Fibroblast of skin of right biceps (primary cell): ENCODE measurements around the gene ECT2L.

ENCODE experiments used
- DNase-seq: peaks from one replicate; pipeline ENCODE4 v3.0.0-alpha.2; 2013

Gene ECT2L, protein sequence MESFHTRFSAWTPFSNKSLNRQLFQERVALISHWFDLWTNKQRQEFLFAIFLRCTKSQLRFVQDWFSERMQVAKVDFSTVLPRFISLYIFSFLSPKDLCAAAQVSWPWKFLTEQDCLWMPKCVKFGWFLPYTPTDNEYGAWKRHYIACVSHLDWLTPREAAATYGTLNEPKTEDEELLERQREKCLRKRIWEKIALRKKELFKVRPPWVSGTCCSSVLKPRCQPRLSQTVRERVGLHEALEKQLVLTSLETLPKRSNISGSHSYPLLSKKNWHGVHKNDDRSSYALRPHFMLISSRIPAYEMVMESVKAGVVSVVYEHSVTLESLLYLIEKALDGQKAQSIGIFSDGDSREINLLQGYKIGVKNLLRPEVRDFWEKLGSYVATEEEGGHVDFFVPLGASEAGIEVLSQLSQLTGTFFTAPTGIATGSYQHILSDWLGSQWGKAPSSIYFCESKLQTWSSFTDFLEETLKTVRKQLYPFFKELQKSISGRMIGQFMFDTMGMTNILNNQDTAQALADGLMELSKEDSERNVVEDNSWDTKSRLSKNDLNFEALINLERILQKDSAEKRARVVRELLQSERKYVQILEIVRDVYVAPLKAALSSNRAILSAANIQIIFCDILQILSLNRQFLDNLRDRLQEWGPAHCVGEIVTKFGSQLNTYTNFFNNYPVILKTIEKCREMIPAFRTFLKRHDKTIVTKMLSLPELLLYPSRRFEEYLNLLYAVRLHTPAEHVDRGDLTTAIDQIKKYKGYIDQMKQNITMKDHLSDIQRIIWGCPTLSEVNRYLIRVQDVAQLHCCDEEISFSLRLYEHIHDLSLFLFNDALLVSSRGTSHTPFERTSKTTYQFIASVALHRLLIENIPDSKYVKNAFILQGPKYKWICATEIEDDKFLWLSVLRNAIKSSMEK

DNA sequence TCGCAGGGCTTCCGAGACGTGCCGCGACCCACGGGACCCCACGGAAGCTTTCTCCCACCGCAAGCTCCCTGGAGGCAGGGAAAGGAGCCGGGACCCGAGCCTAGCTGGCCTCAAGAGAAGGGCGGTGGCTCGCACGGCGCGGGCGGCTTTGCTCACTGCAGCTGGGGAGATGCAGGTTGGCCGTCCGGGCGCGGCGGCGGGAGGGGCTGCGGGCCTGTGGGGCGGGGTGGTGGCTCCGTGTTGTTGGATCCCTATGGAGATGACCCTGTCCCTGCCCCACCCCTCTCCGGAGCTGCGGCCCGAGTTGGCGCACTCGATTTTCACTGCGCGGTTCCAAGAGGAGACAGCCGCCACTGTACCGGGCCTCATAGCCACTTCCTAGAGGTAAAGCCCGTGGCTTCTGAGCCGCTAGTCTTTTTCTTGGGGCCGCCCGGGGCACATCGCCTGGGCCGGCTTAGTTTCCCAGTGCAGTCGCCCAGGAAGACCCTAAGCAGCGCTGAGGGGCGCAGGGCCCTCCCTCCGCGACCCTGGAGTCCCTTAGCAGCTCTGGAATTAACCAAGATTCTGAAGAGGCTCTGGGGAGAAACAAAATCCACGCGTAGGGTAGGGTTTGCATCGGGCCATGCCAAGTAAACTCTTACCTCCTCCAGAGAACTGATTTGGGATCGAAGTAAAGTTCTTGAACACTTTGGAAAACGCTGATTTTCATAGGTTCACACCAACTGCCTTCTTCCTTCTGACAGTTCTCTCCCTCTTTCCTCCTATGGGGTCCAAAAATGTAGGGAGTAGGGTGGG is at the start of gene ECT2L:
Gene ECT2L, plus strand, starts transcription at position 279 of the 795 bp plus-strand sequence. CDS start 17,188 bp downstream, outside the sequence.
- peak; percentile 38 for DNase-seq

DNA sequence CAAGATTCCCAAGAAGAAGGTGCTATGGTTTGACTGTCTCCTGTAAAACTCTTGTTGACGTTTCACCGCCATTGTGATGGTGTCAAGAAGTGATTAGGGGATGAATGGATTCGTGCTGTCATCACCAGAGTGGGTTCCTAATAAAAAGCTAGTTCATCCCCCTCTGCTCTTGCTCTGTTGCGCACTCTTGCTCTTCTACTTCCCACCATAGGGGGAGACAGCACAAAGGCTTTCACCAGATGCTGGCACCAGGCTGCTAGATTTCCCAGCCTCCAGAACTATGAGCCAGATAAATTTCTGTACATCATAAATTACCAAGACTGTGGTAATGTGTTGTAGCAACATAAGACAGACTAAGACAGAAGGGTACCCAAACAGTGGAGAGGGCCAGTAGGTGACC is 43.9 kb upstream of the ECT2L start:
- no peak for DNase-seq

DNA sequence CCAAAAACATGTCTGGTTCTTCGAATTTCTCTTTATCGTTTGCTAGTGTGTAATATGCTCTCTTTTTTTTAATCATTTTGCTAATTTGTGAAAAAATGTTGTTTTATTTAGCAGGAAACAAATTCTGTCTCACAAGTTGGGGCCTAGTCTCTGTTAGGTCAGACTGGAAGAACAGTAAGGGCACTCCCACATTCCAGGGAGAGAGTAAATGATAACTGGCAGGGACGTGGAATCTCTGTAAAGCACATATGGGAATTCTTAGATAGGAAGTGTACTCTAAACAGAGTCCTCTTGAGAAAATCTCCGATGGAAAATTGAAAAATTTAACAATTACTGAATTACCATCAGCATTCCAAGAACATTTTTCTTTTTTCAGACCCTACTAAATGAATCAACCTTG is 38.8 kb upstream of the ECT2L start:
- DNase-seq = peak; percentile 22

DNA sequence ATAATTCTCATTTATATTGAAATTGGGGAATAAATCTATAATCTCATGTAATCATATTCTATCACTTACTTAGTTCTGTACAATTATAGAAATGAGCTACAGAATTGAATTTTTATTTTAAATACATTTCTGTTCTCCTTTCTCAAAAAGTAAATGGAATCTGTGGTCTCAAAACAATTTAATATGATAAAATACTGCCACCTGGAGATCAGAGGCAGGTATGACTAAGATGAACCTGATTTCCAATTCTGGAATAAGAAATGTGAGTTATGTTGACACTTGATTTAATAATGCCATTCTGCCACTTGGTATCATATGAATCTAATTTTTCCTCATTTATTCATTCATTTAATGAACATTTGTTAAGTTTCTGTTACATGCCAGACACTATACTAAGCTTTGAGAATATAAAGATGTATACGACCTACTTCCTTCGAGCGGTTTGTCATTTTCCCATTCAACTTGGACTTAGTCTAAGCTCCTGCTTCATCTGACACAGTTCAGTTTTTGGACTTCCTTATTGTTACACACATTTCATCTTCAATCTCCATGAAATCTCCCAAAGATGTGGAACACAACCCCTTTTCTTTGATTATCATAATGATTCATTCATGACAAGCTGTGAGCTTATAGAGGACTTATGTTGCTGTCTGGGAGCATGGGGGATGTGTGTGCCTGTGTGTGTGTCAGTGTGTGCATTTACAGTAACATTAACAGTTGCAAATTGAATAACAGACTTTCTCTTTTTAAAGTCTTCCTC is 29.8 kb upstream of the ECT2L start:
- DNase-seq = peak; percentile 28

DNA sequence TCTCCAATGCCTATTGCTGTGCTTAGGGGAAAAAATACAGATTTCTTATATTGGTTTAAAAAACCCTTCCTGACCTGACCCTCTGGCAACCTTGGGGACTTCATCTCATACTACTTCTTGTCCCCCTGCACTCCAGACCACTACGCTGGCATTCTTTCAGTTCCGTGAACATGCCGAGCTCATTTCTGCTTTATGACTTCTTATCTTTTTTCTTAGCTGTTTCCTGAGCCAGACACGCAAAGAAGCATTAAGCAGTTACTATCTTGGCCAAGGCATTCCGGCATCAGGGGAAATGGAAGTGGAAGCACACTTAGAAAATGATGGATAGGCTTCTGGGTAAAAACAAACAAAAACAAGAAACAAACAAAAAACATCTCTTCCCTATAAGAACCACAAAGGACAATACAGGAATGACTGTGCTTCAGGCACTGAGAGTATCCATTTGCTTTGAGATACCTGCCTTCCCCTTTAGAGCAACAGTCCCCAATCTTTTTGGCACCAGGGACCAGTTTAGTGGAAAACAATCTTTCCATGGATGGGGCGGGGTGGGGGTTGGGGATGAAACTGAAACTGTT is 26.7 kb upstream of the ECT2L start:
- DNase-seq = no peak

DNA sequence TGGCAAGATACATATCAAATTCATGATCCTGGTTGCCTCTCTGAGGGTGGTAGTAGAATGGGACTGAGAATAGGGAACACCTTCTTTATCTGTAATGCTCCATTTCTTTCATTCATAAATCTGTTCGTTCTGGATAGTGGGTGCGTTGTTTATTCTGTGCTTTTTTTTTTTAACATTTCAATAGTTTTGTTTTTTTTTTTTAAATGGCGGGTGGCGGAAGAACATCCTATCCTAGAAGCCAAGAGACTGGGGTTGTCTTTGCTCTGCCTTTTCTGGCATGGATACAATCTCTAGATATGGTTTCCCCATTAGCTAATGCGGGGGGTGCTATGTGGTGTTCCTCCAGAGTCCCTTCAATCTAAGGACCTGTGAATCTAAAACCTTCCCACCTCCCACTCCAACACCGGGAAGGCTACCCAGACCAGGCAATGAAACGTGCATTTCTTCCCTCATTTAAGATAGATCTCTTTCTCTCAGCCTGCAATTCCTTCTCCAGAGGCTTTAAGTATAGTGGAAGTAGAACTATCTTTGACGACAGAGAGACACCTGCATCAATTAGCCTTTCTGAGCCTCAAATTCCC is 23.2 kb upstream of the ECT2L start:
- DNase-seq = no peak

DNA sequence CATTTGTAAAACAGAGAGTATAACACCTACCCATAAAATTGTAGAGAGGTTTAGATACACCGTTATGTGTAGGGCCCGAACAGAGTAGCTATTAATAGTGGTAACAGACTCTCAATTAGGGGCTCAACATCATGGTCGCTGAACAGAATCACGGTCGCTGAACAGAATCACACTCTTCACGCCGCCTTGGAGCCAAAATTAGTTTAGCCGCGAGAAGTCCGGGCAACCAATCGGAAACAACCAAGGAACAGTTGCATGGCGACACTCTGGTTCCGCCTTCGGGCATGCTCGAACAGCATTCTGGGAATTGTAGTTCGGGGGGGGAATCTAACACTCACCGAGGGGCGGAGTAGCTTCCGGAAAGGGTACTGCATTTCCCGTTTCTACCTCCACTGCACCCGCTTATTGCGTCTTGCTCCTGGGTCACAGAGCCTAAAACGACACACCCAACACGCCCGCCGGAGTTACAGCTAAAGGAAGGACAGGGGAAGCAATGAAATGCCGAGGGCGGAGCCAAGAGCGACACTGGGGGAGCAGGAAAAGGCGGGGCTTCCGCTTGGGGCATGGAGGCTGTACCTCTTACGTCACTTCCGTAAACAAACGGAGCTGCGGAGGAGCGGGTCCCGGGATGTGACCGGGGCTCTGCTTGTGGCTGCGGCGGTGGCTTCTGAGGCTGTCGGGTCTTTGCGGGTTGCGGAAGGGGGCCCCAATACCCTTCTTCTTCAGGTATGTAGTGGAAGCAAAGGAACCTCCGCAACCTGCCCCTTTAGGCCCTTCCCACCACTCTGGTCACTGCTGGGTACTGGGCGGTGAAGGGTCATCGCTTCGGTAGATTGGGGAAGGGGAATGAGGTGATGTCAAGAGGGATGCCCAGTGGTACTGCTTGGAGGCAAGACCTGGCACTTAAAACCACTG is 22.5 kb upstream of the ECT2L start, which contains the start of gene CCDC28A:
Gene CCDC28A, plus strand, starts transcription at position 593 of the 915 bp plus-strand sequence. CDS start 2,352 bp downstream, outside the sequence.
- peak; percentile 96 for DNase-seq

DNA sequence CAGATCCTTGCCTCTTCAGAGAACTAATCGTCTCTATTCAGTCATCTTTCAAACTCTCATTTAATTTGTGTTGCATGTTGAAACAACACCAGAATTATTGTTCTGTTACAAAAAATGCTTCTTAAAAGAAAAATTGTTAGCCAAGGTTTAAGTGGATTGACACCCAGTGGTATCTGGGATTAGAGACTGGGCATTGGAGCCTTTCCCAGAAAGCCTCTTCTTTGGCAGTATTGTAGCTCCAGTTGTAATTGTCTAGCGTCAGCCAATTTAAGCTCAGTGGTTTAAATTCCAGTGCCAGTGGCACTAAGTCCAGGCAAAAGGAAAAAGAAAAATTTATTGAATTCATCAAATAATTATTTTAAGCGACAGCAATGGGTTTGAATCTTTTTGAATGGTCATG is 21.5 kb upstream of the ECT2L start:
- DNase-seq = no peak

DNA sequence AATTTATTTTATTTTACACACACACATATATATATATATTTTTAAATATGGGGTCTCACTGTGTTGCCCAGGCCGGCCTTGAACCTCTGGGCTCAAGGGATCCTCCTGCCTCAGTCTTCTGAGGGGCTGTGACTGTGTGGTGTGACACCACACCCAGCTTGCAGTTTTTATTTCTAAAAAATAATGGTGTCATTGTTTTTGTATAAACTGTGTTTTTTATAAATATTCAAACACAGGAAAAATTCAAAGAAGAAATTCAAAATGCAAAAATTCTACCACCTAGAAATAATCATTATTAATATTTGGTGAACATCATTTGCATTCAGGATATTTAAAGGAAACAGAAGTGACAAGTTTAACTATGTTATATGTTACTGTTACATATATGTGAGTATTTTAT is 19.2 kb upstream of the ECT2L start:
- DNase-seq = no peak

DNA sequence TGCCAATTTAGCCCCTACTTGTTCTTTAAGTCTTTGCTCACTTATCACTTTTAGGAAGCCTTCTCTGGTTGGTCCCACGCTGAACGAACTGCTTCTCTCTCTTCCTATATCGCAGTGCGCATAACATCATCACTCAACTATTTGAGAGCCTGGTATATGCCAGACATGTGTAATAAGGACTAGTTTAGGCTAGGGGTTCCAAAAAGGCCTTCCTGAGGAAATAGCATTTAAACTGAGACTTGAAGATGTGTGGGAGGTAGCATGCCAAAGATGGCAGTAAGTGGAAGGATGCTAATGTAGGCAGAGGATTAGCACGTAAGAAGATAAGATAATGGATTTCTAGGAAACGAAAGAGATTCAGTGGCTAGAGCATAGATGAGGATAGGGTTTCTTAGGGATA is 17.6 kb upstream of the ECT2L start:
- no peak for DNase-seq

DNA sequence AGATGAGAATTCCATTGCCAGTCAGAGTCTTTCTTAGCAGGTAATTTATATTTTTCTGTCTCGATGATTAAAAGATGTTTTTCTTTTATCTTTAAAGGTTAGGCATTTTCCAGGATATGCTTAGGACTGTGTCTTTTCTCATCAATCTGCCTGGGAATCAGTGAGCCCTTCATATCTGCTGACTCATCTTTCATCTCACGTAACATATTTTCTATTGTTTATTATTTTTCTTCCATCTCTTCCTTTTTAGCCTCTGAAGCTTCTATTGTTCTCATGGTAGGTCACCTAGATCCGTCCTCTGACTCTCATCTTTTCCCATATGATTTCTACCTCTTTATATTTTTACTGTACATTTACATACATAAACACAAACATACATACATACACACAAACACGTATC is 13.6 kb upstream of the ECT2L start:
- no peak for DNase-seq

DNA sequence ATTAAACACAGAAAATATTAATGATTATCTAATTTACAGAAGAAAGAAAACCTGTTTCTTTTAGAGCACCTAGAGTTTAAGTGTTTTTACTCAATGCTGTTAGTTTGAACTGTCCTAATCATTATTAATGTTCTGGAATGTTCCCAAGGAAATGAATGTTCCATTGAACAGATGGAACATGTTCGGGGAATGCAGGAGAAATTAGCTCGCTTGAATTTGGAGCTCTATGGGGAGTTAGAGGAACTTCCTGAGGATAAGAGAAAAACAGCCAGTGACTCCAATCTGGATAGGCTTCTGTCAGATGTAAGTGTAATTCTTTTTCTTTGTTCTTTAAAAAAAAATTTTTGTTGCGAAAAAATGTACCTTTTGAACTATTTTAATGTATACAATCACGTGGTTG is 10.8 kb upstream of the ECT2L start:
- DNase-seq = no peak

DNA sequence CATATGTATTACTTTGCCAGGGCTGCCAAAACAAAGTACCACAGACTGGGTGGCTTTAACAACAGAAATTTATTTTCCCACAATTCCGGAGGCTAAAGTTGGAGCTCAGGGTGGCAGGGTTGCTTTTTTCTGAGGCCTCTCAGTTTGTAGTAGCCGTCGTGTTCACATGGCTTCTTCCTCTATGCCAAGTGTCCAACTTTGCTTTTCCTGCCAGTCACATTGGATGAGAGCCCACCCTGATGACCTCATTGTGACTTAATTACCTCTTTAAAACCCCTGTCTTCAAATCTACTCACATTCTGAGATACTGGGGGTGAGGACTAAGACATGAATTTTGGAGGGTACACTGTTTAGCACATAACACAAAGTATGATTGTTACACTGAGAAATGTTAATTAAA is 9.9 kb upstream of the ECT2L start:
- no peak for DNase-seq

DNA sequence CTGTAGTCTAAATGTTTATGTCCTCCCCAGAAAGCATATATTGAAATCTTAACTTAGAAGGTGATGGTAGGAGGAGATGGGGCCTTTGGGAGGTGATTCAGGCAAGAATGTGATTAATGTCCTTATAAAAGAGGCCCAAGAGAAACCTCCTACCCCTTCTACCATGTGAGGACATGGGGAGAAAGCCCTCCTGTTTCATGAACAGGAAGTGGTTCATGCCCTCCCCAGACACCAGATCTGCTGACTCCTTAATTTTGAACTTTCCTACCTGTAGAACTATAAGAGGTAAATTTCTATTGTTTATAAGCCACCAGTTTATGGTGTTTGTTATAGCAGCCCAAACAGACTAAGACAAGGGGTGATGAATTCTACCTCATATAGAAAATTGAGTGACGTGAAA is 8.7 kb upstream of the ECT2L start:
- DNase-seq = no peak

DNA sequence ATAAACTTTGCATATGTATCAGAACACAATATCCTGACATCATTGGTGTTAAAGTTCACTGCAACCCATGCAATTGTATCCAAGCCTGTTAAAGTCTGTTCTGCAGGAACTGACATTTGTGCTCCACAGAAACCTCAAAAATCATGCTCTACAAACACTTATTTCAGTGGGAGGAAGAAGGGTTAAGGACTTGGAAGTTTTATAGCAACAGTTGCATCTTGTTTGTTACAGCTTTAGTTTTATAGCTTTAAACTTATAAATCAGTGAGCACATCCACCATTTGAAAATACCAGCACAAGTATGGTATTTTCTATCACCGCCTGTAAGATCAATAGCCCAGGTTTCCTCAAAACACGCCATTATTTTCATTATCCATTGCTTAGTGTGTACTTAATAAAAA is 884 bp downstream of the ECT2L start:
- no peak for DNase-seq

DNA sequence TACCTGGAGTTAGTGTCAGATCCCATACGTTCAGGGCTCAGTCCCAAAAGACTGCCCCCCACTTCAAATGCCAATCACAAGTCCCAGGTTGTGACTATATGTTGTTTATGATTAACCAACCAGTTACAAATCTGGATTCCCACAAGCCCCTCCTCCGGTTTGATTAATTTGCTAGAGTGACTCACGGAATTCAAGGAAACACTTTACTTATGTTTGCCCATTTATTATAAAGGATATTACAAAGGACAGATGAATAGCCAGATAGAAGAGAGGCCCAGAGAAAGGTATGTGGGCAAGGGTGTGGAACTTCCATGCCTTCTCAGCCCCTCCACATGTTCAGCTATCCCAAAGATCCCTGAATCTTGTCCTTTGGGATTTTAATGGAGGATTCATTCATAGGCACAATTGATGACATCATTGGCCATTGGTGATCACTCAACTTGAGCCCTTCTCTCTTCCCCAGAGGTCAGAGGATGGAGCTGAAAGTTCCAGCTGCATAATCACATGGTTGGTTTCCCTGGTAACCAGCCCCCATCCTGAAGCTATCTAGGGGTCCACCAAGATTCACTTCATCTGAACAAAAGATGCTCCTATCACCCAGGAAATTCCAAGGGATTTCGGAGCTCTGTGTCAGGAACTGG is 2.0 kb downstream of the ECT2L start:
- DNase-seq = no peak

DNA sequence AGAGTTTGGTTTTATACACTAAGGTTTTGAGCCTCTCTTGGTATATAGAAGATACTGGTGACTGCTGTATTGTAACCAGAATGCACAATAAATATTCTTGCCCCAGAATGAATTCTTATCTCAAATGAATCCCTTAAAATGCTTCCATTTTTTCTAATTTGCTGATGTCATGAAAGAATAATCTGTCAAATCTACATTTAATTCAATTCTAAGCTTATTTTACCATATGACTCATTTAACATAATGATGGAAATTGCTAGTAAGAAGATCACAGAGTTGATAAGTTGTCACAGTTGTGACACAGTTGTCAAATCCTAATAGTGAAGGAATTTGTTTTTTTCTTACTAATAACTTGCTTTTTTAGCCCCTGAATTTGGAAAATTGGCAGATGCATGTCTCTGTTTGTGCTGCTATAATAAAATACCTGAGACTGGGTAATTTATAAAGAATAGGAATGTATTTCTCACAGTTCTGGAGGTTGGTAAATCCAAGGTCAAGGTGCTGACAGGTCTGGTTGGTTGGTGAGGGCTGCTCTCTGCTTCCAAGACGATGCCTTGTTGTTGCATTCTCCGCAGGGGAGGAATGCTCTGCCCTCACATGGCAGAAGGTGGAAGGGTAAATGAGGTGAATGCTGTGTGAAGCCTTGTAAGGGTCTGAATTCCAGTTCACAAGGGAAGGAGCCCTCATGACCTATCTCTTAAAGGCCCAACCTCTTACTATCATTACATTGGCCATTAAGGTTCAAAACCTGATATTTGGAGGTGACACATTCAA is 4.7 kb downstream of the ECT2L start:
- DNase-seq = peak; percentile 24

DNA sequence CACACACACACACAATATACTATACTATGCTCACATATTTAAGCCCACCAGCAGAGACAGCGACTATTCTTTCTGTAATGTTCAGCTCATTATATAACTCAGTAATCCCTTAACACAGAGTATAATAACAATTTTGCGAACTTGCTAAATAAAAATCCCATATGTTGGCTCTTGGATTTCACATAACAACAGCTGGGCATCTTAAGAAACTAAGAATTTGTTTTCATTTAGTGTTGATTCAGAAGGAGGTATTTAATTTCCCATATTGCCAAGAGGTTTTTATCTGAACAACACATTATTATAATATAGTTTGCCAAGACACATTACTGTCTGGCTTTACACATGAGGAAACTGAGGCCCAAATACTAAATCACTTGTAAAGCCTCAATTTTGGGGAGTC is 7.4 kb downstream of the ECT2L start:
- no peak for DNase-seq

DNA sequence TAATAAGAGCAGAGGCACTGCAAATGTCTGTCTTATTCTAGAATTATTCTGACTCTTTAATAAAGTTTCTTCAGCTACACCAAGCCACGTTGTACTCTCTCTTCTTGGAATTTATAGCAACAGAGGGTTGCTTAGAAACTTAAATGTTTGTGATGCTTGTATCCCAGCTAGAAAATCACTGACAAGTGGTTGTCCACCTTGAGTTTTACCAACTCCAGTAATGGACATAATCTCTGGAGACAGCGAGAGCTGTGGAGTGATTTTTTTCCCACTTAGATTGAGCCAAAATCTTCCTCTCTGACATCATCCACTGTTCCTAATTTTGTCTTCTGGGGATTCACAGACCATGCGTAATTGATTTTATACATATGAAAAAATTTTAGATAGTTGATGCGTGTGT is 8.0 kb downstream of the ECT2L start:
- peak; percentile 58 for DNase-seq
